ENCODE measurements around the gene FRMD6.
"Not testable (repeated sequence)": the region's sequence is repeated elsewhere in the genome, so short reads cannot be mapped to it uniquely, and the experiment has no call there.

FRMD6 gene

GRCh38 chr14:51743588-51744000 is 91.9 kb downstream of the FRMD6 start:
- TF ChIP-seq EZH2phosphoT487 (IDR thresholded peaks at IDR 0.05; ENCODE audit: borderline replicate concordance) (no peak), CTCF (conservative IDR thresholded peaks at IDR 0.05; ENCODE audit: low read length) (no peak)
- Histone ChIP-seq H3K36me3 (ENCODE audit: insufficient read depth, low read length) (no peaks in the 10 kb centered on the region), H3K4me2 (ENCODE audit: low read depth, low read length, poor library complexity, severe bottlenecking) (no peak overlapping the region), H3K27me3 (ENCODE audit: insufficient read depth, low read length, poor library complexity, severe bottlenecking) (no peaks in the 10 kb centered on the region), H3K9ac (ENCODE audit: low read depth, low read length, poor library complexity, severe bottlenecking) (no peak overlapping the region), H3K9me3 (ENCODE audit: insufficient read depth, low read depth, low read length) (no peaks in the 10 kb centered on the region), H4K20me1 (ENCODE audit: insufficient read depth, low read length, poor library complexity, severe bottlenecking) (no peaks in the 10 kb centered on the region), H3K4me3 (ENCODE audit: low read length, poor library complexity, severe bottlenecking) (no peak overlapping the region), H3K4me1 (ENCODE audit: insufficient read depth, low read length, poor library complexity, severe bottlenecking) (no peaks in the 10 kb centered on the region), H3K9me2 (replicated peaks; ENCODE audit: low read depth, low read length) (no peaks in the 10 kb centered on the region), H2AFZ (ENCODE audit: low read length) (no peak overlapping the region), H3K79me2 (ENCODE audit: insufficient read depth, low read length) (no peaks in the 10 kb centered on the region), H3F3A (ENCODE audit: low read depth) (no peaks in the 10 kb centered on the region)

- Histone ChIP-seq H4K20me1 (ENCODE audit: insufficient read depth, low read length, poor library complexity, severe bottlenecking) (no peaks in the 10 kb centered on the region), H2AFZ (ENCODE audit: low read length) (no peak overlapping the region), H3K79me2 (ENCODE audit: insufficient read depth, low read length) (no peaks in the 10 kb centered on the region), H3F3A (ENCODE audit: low read depth) (no peaks in the 10 kb centered on the region), H3K9me2 (replicated peaks; ENCODE audit: low read depth, low read length) (no peaks in the 10 kb centered on the region), H3K27me3 (ENCODE audit: insufficient read depth, low read length, poor library complexity, severe bottlenecking) (no peaks in the 10 kb centered on the region), H3K4me1 (ENCODE audit: insufficient read depth, low read length, poor library complexity, severe bottlenecking) (no peaks in the 10 kb centered on the region), H3K4me2 (ENCODE audit: low read depth, low read length, poor library complexity, severe bottlenecking) (no peak overlapping the region), H3K9ac (ENCODE audit: low read depth, low read length, poor library complexity, severe bottlenecking) (no peak overlapping the region), H3K4me3 (ENCODE audit: low read length, poor library complexity, severe bottlenecking) (no peak overlapping the region), H3K9me3 (ENCODE audit: insufficient read depth, low read depth, low read length) (no peaks in the 10 kb centered on the region), H3K36me3 (ENCODE audit: insufficient read depth, low read length) (no peaks in the 10 kb centered on the region)
- TF ChIP-seq CTCF (conservative IDR thresholded peaks at IDR 0.05; ENCODE audit: low read length) (no peak), EZH2phosphoT487 (IDR thresholded peaks at IDR 0.05; ENCODE audit: borderline replicate concordance) (no peak)
These were observed 92.8 kb downstream of the FRMD6 start for GRCh38 chr14:51744372-51745130.

DNA sequence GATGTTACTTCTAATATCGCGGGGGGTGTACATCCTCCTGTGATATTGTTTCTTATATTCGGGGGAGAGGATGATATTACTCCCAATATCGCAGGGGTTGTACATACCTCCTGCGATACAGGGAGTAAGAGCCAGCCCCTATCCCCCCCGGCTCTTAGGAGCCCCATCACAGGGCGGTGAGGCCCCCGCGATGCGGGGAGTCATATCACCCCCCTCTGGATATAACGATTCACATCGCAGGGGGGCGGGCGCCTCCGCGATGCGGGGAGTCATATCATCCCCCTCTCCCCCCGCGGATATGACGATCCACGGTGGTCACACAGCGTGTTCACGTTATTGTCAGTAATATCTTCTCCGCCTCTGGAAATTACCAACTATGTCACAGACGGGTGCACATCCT is 95.1 kb downstream of the FRMD6 start:
- H3K36me3 ChIP-seq (ENCODE audit: insufficient read depth, low read length); H2AFZ ChIP-seq (ENCODE audit: low read length); H3K79me2 ChIP-seq (ENCODE audit: insufficient read depth, low read length); H3K4me2 ChIP-seq (ENCODE audit: low read depth, low read length, poor library complexity, severe bottlenecking); H3K27me3 ChIP-seq (ENCODE audit: insufficient read depth, low read length, poor library complexity, severe bottlenecking); H3K4me1 ChIP-seq (ENCODE audit: insufficient read depth, low read length, poor library complexity, severe bottlenecking); H3K9me3 ChIP-seq (ENCODE audit: insufficient read depth, low read depth, low read length); H3K9ac ChIP-seq (ENCODE audit: low read depth, low read length, poor library complexity, severe bottlenecking); H3K4me3 ChIP-seq (ENCODE audit: low read length, poor library complexity, severe bottlenecking); H3F3A ChIP-seq (ENCODE audit: low read depth); H4K20me1 ChIP-seq (ENCODE audit: insufficient read depth, low read length, poor library complexity, severe bottlenecking); H3K9me2 ChIP-seq (replicated peaks; ENCODE audit: low read depth, low read length): not testable (repeated sequence)

DNA sequence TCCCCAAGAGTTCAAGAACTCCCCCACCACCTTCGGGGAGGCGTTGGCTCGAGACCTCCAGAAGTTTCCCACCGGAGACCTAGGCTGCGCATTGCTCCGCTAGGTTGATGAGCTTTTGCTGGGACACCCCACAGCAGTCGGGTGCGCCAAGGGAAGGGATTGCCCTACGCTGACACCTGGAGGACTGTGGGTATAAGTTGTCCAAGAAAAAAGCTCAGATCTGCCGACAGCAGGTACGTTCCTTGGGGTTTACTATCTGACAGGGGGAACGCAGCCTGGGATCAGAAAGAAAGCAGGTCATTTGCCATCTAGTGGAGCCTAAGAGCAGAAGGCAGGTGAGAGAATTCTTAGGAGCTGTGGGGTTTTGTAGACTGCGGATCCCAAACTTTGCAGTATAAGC is 98.8 kb downstream of the FRMD6 start:
- H3K9me2 ChIP-seq (replicated peaks; ENCODE audit: low read depth, low read length) = no peaks in the 10 kb centered on the region
- H3K4me3 ChIP-seq (ENCODE audit: low read length, poor library complexity, severe bottlenecking) = no peak overlapping the region
- TF ChIP-seq EZH2phosphoT487 (IDR thresholded peaks at IDR 0.05; ENCODE audit: borderline replicate concordance) (no peak), CTCF (conservative IDR thresholded peaks at IDR 0.05; ENCODE audit: low read length) (peak; percentile 39; the same call in 1 of the 2 replicates)
- H3F3A ChIP-seq (ENCODE audit: low read depth) = no peaks in the 10 kb centered on the region
- H3K79me2 ChIP-seq (ENCODE audit: insufficient read depth, low read length) = no peaks in the 10 kb centered on the region
- no peaks in the 10 kb centered on the region for H3K4me1 ChIP-seq (ENCODE audit: insufficient read depth, low read length, poor library complexity, severe bottlenecking)
- no peaks in the 10 kb centered on the region for H3K9me3 ChIP-seq (ENCODE audit: insufficient read depth, low read depth, low read length)
- no peak overlapping the region for H2AFZ ChIP-seq (ENCODE audit: low read length)
- no peaks in the 10 kb centered on the region for H3K36me3 ChIP-seq (ENCODE audit: insufficient read depth, low read length)
- H3K9ac ChIP-seq (ENCODE audit: low read depth, low read length, poor library complexity, severe bottlenecking) = no peak overlapping the region
- no peak overlapping the region for H3K4me2 ChIP-seq (ENCODE audit: low read depth, low read length, poor library complexity, severe bottlenecking)
- no peaks in the 10 kb centered on the region for H4K20me1 ChIP-seq (ENCODE audit: insufficient read depth, low read length, poor library complexity, severe bottlenecking)
- no peaks in the 10 kb centered on the region for H3K27me3 ChIP-seq (ENCODE audit: insufficient read depth, low read length, poor library complexity, severe bottlenecking)

- not testable (repeated sequence) for H3K9me3 ChIP-seq (ENCODE audit: insufficient read depth, low read depth, low read length); H3K36me3 ChIP-seq (ENCODE audit: insufficient read depth, low read length); H3K4me1 ChIP-seq (ENCODE audit: insufficient read depth, low read length, poor library complexity, severe bottlenecking); H3K4me2 ChIP-seq (ENCODE audit: low read depth, low read length, poor library complexity, severe bottlenecking); H3K79me2 ChIP-seq (ENCODE audit: insufficient read depth, low read length); H3K9me2 ChIP-seq (replicated peaks; ENCODE audit: low read depth, low read length); H3F3A ChIP-seq (ENCODE audit: low read depth); H3K27me3 ChIP-seq (ENCODE audit: insufficient read depth, low read length, poor library complexity, severe bottlenecking); H4K20me1 ChIP-seq (ENCODE audit: insufficient read depth, low read length, poor library complexity, severe bottlenecking); H3K9ac ChIP-seq (ENCODE audit: low read depth, low read length, poor library complexity, severe bottlenecking); H2AFZ ChIP-seq (ENCODE audit: low read length); H3K4me3 ChIP-seq (ENCODE audit: low read length, poor library complexity, severe bottlenecking)
These were observed 100.1 kb downstream of the FRMD6 start for GRCh38 chr14:51751611-51752345.

Data from Loucy (cell line).